GM06990 (cell line): Measurements from ENCODE around the gene RTN4RL1.

Experiments used
- DNase-seq: peaks from one replicate; pipeline ENCODE4 v3.0.0-alpha.2; 2011; ENCODE audit not compliant: insufficient read length; ENCODE audit errors: extremely low read depth
- H3K27me3 ChIP-seq: replicated peaks from 2 replicates; pipeline ENCODE4 v1.6.0; 2011; ENCODE audit warnings: low read length; ENCODE audit not compliant: control insufficient read depth, insufficient read depth
- H3K36me3 ChIP-seq: 2 replicates; pipeline ENCODE4 v1.5.1; 2011; ENCODE audit warnings: low read length; ENCODE audit not compliant: control insufficient read depth, insufficient read depth
- H3K4me3 ChIP-seq: replicated peaks from 2 replicates; pipeline ENCODE4 v1.5.1; 2011; ENCODE audit warnings: low read depth, mild to moderate bottlenecking, control low read depth, low read length
- TF ChIP-seq, protein P1 (sequence below): IDR thresholded peaks from 2 replicates; pipeline ENCODE4 v1.5.1; 2011; ENCODE audit warnings: low read length, control low read depth, mild to moderate bottlenecking, inconsistent platforms; ENCODE audit not compliant: insufficient read depth, poor library complexity, severe bottlenecking

Gene RTN4RL1

DNA sequence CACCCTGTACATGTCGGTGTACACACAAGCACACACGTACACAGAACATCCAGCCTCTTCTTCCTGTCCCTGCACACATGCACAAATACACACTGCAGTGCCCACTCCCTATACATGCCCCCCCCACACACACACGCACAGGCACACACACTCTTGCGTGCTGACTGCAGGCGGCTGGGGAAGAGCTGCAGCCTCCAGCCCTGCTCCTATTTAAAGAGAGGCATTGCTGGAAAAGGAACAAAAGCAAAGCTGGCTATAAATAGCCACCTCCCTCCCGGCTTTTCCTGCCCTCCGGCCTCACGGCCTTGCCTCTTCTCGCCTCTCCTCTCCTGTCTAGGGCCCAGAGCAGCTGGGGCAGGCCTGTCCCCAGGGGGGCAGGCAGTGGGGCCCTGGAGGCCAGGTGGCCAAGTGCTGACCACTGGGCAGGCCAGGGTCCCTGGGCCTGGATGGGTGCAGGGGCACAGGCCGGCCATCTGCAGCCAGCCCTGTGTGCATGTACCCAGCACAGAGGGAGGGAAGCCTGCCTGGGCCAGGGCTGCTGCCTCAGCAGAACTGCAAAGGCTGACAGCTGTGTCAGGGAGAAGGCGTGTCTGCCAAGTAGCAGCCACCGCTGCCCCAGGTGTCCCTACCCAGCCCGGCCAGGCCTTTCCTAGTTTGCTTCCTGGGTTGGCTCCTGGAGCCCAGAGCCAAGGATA lies 25.4 kb downstream of the RTN4RL1 start:
- TF ChIP-seq, protein P1, sequence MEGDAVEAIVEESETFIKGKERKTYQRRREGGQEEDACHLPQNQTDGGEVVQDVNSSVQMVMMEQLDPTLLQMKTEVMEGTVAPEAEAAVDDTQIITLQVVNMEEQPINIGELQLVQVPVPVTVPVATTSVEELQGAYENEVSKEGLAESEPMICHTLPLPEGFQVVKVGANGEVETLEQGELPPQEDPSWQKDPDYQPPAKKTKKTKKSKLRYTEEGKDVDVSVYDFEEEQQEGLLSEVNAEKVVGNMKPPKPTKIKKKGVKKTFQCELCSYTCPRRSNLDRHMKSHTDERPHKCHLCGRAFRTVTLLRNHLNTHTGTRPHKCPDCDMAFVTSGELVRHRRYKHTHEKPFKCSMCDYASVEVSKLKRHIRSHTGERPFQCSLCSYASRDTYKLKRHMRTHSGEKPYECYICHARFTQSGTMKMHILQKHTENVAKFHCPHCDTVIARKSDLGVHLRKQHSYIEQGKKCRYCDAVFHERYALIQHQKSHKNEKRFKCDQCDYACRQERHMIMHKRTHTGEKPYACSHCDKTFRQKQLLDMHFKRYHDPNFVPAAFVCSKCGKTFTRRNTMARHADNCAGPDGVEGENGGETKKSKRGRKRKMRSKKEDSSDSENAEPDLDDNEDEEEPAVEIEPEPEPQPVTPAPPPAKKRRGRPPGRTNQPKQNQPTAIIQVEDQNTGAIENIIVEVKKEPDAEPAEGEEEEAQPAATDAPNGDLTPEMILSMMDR = no peak
- no peaks in the 10 kb centered on the region for H3K36me3 ChIP-seq
- no peak overlapping the region for H3K4me3 ChIP-seq
- peaks cover 2% of the 10 kb centered on the region; the same call in 1 of the 2 replicates for H3K27me3 ChIP-seq
- DNase-seq = no peak

DNA sequence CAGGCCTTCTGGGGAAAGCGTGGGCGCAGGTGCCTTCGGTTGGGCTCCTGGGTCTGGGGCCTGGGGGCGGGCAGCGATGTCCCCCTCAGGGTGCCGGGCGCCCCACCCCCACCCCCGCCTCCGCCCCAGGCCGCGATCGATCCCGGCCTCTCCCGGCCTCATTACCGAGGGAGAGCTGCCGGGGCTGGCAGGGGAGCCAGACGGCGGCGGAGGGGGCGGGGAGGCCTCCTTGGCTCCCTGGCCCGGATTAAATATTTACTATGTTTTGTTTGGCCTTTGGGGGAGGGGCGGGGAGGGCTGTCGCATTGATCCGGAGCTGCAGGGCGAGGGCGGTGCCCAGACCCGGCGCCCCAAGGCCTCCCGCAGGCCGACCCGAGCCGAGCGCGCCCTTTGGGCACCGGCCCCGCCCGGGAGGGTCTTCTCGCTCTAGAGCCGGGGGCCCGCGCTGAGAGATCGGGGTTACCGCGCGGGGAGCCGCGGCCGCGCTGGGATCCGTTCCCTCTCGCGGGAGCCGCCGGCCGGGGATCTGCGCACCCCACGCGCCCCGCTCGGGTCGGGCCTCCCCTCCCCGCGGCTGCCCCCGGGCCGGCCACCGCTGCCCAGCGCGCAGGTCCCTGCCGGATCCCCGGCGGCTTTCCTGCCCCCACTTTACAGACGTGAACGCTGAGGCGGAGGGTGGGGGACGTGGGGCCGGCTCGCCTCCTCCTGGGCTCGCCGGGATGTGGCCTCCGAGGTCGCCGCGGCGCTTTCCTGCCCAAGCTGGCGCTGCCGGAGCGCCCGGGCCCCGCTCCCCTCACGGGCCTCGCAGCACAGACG lies 27.0 kb downstream of the RTN4RL1 start:
- DNase-seq = no peak
- Histone ChIP-seq H3K4me3 (no peak overlapping the region), H3K36me3 (no peaks in the 10 kb centered on the region), H3K27me3 (peaks cover 2% of the 10 kb centered on the region; the same call in 1 of the 2 replicates)
- TF ChIP-seq, protein P1 = no peak

DNA sequence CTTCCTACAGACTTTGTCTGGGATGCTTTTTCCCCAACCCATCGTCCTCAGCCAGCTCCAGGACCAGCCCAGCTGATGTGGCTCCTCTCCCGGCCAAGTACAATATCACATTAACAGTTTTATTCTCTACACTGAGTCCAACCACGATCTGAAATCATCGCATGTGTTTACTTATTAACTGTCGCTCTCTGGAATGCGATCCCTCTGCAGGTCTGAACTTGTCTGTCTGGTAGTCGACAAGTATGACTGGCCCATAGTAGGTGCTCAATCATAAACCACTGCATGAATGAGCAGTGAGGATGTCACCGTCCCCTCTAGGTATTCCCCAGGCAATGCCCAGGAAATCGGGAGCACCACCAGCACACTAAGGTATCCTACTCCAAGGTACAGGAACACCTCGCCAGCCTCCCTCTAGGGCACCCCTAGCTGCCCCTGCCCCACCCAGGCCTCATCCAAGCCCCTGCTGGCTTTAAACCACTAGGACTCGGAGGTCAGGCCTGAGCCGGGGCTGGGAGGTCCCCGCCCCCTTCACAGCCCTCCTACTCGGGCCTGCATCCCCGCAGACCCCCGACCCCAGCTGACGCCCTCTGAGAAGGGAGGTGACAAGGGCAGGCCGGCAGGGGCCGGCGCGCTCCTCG lies 27.7 kb downstream of the RTN4RL1 start:
- Histone ChIP-seq H3K27me3 (peaks cover 3% of the 10 kb centered on the region), H3K36me3 (no peaks in the 10 kb centered on the region), H3K4me3 (no peak overlapping the region)
- DNase-seq = no peak
- TF ChIP-seq, protein P1 = no peak

DNA sequence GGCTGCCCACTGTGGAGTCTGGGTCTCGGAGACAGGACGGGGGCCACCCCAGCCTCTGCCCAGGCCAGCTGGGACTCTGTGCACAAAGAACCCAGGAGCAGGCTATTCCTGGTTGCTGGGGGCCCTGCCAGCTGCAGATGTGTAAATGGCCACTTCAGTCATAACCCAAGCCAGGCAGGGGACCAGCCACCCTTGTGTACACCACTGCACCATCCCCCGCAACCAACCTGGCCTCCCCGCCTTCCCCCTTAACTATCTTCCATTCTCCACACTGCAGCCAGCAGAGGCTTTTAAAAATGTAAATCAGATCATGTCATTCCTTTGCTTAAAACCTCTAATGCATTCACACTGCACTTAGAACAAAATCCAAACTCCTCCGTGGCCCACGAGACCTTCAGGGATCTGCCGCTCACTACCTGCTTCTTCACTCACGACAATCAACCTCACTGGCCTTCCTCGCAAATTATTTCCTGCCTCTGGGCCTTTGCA lies 28.3 kb downstream of the RTN4RL1 start:
- TF ChIP-seq, protein P1 = no peak
- H3K36me3 ChIP-seq = no peaks in the 10 kb centered on the region

DNA sequence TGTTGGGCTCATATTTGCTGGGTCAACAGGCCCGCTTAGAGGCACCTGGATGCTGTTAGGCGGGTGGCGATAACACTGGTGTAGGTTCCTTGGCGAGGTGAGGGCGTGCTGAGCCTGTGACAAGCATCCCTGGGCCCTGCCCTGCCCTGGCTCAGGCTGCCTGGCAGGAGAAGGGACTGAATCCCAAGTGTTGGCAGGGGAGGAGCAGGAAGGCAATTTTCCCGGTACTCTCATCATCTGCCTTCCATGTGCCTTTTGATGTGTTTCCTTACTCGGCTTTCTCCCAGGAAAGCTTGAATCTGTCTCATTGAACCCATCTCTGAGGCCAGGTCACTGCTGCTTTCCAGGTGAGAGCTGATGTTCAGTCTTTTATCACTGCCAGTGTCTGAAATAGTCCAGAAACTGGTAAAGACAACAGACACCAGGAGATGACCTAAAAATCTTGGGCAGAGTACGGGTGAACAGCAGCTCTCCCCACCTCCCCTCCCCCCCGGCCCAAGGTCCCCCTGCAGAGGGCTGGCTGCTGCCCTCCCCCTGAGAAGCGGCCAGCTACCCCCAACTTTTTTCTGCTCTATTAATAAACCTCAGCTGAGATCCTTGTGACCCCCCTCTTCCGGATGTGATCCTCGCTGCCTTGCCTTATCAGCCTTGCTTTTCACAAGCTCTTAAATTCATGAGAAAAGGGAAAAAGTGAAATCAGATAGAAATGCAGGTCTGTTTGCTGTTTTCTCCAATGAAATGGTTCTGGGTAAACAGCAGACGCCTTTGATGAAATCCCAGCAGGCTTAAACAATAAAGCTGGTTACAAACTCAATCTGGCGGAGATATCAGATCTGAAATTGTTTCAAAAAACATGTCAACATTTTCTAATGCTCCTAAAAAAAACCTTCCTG lies 29.0 kb downstream of the RTN4RL1 start:
- TF ChIP-seq, protein P1 = no peak
- no peak for DNase-seq
- Histone ChIP-seq H3K27me3 (peaks cover 4% of the 10 kb centered on the region), H3K36me3 (no peaks in the 10 kb centered on the region), H3K4me3 (no peak overlapping the region)

More for the DNA sequence above, 28.3 kb downstream of the RTN4RL1 start:
- peaks cover 4% of the 10 kb centered on the region for H3K27me3 ChIP-seq
- DNase-seq = no peak
- no peak overlapping the region for H3K4me3 ChIP-seq
